Activated naive CD4-positive, alpha-beta T cell (primary cell): ENCODE results near the gene TMEM164.
A peak's percentile ranks its signal among the peaks of the same experiment; 100 is the strongest.

Experiments
- DNase-seq, 4 experiments: peaks; one replicate each; lab custom pipeline; 2025; lab: John Stamatoyannopoulos, UW

The TMEM164 gene

DNA sequence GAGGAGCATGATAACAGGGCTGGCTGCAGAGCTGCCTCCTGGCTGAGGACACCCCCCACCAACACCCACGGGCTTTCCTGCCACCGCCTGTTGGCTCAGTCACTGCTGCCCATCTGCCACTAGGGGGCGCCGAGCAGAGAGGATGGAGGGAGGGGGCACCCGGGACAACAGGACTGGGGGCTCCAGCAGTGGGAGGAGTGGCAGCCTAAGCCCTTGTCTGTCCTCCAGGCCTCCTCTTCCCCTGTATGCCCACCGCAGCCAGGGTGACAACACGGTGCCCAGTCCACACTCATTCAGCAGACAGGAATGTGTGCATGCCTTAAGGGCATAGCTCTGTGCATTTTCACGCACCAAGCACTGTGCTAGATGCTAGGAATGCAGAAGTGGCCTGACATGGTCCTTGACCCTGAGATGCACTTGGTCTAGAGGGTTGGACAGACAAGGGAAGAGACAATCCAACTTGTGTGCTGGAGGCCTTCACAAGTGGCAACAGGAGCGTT, 165.1 kb downstream of the TMEM164 start:
- peak; percentile 1 to 42 (median 12) for DNase-seq

DNA sequence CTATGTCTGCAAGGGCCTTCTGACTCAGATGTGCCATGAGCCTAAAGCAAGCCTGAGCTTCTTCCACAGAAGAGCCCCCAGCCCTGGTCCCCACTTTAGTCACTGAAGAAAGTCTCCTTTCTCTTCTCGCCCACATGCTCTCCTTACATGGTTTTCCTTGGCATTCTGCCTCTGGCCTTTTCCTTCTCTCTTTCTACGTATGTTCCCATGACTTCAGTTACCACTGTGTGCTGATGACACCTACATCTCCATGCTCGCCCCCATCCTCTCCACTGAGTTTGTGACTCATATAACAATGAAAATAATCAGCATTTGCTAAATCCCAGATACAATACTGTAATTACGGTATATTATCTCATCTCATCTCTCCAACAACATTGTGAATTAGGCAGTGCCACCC, 165.7 kb downstream of the TMEM164 start:
- no peak for DNase-seq

DNA sequence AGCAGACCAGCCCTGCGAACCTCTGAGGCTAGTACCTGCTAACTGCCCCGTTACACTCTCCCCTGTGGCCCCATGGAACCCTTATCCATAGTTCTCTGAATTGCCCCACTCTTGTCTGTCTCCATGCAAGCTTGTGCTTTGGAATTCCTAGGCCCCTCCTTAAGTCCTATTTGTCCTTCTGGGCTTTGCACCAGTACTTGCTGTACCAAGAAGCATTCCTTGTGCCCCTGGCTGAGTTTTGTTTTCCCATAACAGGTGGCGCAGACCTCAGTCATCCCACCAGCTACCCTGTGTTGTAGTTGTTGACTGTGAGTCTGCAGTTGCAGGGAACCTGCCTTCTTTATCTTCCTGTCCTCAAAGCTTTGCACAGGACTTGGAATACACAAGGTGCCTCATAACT, 167.1 kb downstream of the TMEM164 start:
- DNase-seq, result no peak

DNA sequence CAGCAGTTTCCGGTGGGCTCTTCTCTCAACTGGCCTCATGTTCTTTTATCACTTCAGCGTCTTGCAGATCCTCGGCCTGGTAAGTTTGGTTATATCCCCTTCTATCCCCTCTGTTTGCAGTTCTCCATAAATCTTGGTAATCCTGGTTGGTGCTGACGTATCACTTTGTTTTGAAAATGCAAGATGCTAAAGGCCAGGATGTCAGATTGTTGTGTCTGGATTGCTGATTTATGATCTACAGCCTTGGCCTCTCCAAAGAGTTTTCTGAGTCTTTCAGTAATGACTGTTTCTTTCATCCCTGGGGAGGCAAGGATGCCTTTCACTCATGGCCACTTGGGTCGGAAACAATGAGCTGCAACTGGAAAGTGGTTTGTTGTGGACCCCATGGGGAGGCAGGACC, 168.5 kb downstream of the TMEM164 start:
- no peak for DNase-seq

- no peak for DNase-seq
These were observed 169.3 kb downstream of the TMEM164 start for GRCh38 chrX:110172215-110172614.

DNA sequence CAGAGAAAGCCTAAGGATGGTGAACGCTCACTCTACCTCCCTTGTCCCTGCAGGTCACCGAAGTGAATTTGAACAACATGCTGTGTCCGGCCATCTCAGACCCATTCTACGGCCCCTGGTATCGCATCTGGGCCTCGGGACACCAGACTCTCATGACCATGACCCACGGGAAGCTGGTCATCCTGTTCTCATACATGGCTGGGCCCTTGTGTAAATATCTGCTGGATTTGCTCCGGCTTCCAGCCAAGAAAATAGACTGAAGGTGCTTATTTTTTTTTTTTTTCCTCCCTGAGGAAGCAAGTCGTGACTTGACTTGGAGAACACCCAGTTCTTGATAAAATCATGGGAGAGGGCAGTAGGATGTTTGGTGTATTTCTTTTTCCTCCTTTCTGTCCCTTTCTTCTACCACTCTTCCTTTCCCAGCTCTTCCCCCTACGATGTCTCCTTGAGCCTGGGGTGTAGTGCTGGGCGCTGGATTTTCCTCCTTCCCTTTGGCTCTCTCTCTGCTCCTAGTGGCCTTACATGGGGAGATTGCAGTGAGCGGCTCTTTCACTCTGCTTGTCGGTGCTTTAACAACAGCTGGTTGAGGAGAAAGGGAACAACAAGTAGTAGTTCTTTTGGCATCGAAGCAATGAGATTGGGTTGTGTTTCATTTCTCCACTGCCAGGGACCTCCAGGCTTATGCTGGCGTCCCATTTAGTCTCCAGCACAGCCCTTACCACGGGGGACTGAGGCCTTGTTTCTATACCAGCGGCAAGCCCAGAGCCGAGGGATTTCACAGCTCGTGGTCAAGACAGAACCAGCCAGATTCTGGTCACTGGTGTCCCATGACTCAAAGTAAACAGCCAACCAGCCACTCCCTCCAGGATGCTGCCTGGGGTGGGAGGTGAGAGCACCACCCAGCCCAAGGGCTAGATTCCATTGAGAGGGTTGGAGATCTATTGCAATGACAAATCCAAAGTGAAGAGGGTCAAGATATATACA, 170.6 kb downstream of the TMEM164 start:
- no peak for DNase-seq

GRCh38 chrX:110175146-110175545, 172.2 kb downstream of the TMEM164 start:
- no peak for DNase-seq

- no peak for DNase-seq
These were observed 172.8 kb downstream of the TMEM164 start for GRCh38 chrX:110175696-110176095.

- DNase-seq, result no peak
These were observed 175.4 kb downstream of the TMEM164 start for GRCh38 chrX:110178179-110178865.

- no peak for DNase-seq
These were observed 177.4 kb downstream of the TMEM164 start for GRCh38 chrX:110180176-110180927.

GRCh38 chrX:110180928-110181310, 178.0 kb downstream of the TMEM164 start:
- DNase-seq, result no peak

GRCh38 chrX:110181459-110182137, 178.7 kb downstream of the TMEM164 start:
- no peak for DNase-seq

GRCh38 chrX:110182362-110182761, 179.4 kb downstream of the TMEM164 start:
- no peak for DNase-seq

DNA sequence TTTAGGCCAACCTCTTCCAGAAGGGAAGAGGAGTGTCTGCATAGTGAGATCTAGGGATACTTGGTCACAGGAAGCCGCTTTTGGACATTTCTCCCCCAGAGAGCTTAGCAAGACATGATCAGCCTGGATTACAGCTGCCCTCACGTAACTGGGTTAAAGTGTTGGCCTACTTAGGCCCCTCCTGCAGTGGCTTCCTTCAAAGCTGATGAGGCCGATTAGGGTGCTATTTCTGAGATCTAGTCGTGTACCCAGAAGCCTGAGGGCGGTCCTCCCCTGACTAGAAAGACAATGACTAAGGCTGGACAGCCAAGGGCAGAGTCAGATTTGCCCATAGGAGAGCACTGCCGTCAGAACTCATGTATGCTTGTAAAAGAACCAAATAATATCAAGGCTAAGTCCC, 180.0 kb downstream of the TMEM164 start:
- DNase-seq, result no peak

DNA sequence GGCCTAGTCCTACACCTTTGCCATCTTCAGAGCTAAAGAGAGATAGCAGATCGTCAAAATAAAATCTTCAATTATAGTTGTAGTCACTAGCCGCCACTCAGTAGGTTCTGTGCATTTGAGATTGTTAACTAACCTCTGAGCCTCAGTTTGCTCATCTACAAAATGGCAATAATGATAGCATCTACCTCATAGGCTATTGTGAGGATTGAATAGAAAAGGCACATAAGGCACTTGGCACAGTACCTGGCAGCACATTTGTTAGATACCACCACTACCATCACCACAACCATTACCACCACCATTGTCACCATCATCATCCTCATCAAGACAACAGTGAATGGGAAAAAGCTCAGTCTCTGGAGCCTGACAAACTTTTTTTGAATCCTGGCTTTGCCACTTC, 180.4 kb downstream of the TMEM164 start:
- no peak for DNase-seq

- DNase-seq, result no peak
These were observed 186.0 kb downstream of the TMEM164 start for GRCh38 chrX:110188701-110189558.

GRCh38 chrX:110192516-110192915, 189.6 kb downstream of the TMEM164 start:
- DNase-seq, result no peak

DNA sequence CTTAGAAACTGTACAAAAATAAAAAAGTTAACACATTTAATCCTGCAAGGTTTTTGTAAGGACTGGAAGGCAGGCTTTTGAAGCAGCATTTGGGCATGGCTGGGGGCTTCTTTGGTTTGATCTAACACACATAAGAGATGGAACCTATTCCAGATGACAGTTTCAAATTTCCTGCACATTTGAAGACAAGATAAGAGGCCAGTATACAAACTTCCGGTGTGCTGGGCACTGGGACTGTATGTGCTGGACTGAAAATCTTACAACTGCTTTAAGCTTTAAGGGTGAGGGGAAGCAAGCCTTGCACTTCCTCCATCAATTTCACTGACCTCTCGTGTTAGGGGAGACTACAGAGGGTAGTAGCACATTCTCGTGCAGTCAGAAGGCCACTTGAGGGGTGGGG, 192.1 kb downstream of the TMEM164 start:
- no peak for DNase-seq

DNA sequence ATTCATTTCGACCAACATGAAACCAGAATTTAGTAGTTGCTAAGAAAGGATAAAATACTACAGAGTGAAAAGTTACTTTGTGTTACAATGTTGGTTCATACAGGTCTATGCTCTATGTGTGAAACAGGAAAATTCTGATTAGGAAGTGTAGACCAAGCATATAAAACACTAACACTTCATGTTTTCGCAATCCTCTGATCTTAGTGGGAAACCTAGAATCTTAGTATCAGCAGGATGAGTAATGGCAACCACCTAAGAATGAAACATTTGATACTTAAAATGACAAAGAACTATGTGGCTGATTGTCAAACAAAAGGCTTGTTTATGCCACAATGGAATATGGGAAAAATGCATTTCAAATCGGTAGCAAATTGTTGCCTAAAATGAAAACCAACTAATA, 198.9 kb downstream of the TMEM164 start:
- no peak for DNase-seq

DNA sequence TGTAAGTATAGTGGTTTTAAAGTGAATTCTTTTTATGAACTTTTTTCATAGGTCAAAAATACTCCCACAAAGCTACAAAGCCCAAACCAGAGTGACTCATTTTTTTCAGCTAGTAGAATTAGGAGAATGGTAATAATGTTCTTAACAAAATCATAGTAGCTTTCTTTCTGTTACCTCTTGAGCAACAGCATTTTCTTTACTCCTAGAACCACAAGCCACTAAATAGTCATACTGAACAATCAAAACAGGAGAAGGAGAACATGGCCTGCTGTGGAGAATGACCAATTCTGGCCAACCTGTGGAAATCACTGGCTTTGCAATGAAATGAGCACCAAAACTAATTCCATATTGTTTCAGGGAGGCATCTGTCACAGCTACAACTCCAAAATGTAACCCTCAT, 202.1 kb downstream of the TMEM164 start:
- no peak for DNase-seq

DNA sequence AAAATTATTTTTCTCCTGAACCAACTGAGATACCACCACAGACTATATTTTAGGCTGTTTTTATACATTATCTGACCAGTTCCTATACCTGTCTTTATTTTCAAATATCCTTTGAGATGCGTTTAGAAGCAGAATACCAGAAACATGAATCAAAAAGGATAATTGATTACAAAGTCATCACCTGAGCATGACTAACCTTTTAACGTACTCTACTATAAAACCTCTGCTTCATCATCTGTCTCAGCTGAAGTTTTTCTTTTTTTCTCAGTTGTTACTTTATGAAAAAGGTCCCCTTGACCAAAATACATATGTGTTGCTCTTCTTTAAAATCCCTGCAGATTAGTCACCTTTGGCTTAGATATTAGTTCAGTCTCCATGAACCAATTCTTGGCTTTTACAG, 205.2 kb downstream of the TMEM164 start:
- no peak for DNase-seq
